GM13977 (cell line): Measurements from ENCODE around the gene CCDC188.

ENCODE experiments used
- DNase-seq: peaks from one replicate; pipeline ENCODE4 v3.0.0; 2012; ENCODE audit warnings: low spot score
- CTCF ChIP-seq: IDR thresholded peaks from 2 replicates; pipeline ENCODE4 v1.5.1; 2012; ENCODE audit warnings: mild to moderate bottlenecking, control low read depth; ENCODE audit not compliant: insufficient read depth; ENCODE audit errors: extremely low read depth, missing control alignments
- in situ Hi-C: fragments of 300-500 bp; cut with MboI; formaldehyde crosslinking; loops from one replicate; pipeline ENCODE4 v1.12.0; 2022; ENCODE audit warnings: low sequenced_read_pairs, low pct_unique_long_range_greater_than_20kb, mixed read lengths, inconsistent platforms; ENCODE audit not compliant: unreplicated experiment

CCDC188 gene

GRCh38 chr22:20191000-20191515 lies 40.2 kb upstream of the CCDC188 start:
- TF ChIP-seq CTCF = no peak
- no peak for DNase-seq
- in situ Hi-C loops = no loop called here

GRCh38 chr22:20188567-20188877 lies 37.7 kb upstream of the CCDC188 start:
- in situ Hi-C loops = no loop called here
- DNase-seq = no peak
- TF ChIP-seq CTCF = no peak

GRCh38 chr22:20187777-20188566 lies 37.1 kb upstream of the CCDC188 start:
- DNase-seq = no peak
- in situ Hi-C loops = no loop called here
- no peak for TF ChIP-seq CTCF

- no peak for TF ChIP-seq CTCF
These were observed 36.2 kb upstream of the CCDC188 start for GRCh38 chr22:20186871-20187546.

GRCh38 chr22:20186183-20186870 lies 35.5 kb upstream of the CCDC188 start:
- DNase-seq = no peak
- no peak for TF ChIP-seq CTCF
- in situ Hi-C loops = no loop called here

More at GRCh38 chr22:20186871-20187546, 36.2 kb upstream of the CCDC188 start:
- DNase-seq = no peak
- in situ Hi-C loops = no loop called here

GRCh38 chr22:20185750-20186149 lies 34.9 kb upstream of the CCDC188 start:
- no peak for DNase-seq
- in situ Hi-C loops = no loop called here
- no peak for TF ChIP-seq CTCF
